Keratinocyte (primary cell): ENCODE measurements around the gene SCN2B.

Experiments
- CTCF ChIP-seq, 3 experiments: IDR thresholded peaks in 1 of 3; conservative IDR thresholded peaks in 1 of 3; optimal IDR thresholded peaks in 1 of 3; 2 replicates in 2 of 3; 3 replicates in 1 of 3; pipeline versions ENCODE3 to v1.5.1; 2011; ENCODE audit warnings: low read length in 3 of 3, mild to moderate bottlenecking in 3 of 3, moderate library complexity in 2 of 3, control low read depth in 1 of 3, inconsistent platforms in 1 of 3; ENCODE audit not compliant: insufficient read depth in 2 of 3; ENCODE audit errors: extremely low read depth in 1 of 3
- EZH2 ChIP-seq: IDR thresholded peaks from one replicate; pipeline ENCODE4 v1.6.1; 2012; ENCODE audit warnings: inconsistent platforms, mild to moderate bottlenecking, low read length, moderate library complexity

GRCh38 chr11:118170882-118171268 lies 5.6 kb downstream of the SCN2B start:
- TF ChIP-seq CTCF (optimal IDR thresholded peaks at IDR 0.05 in 1 of 3, IDR thresholded peaks at IDR 0.05 in 1 of 3, conservative IDR thresholded peaks at IDR 0.05 in 1 of 3; ENCODE audit: extremely low read depth in 1 of 3, insufficient read depth in 2 of 3, low read length in 3 of 3) (no peak), EZH2 (no peak)
